ENCODE data around the gene B3GAT1.

- TF ChIP-seq ZNF274 (IDR thresholded peaks at IDR 0.05; ENCODE audit: low read depth, low read length) (no peak), YY1 (IDR thresholded peaks at IDR 0.05; ENCODE audit: insufficient read depth, insufficient read length) (no peak)
These were observed 9.9 kb downstream of the B3GAT1 start for GRCh38 chr11:134401825-134402809.

Measured in NT2/D1 (cell line).